GM12874 (cell line): ENCODE results near the gene TRIM71.

Experiments
- CTCF ChIP-seq: IDR thresholded peaks from 2 replicates; pipeline ENCODE4 v1.5.1; 2011; ENCODE audit warnings: low read depth, mild to moderate bottlenecking, control low read depth, low read length, moderate library complexity; ENCODE audit not compliant: insufficient read depth

Gene TRIM71

GRCh38 chr3:32882603-32883025 is 64.8 kb downstream of the TRIM71 start:
- TF ChIP-seq CTCF = no peak

- no peak for TF ChIP-seq CTCF
These were observed 66.0 kb downstream of the TRIM71 start for GRCh38 chr3:32883817-32884216.

GRCh38 chr3:32884591-32884990 is 66.8 kb downstream of the TRIM71 start:
- TF ChIP-seq CTCF = no peak

GRCh38 chr3:32885283-32885901 is 67.6 kb downstream of the TRIM71 start:
- TF ChIP-seq CTCF = no peak

GRCh38 chr3:32886296-32886695 is 68.5 kb downstream of the TRIM71 start:
- no peak for TF ChIP-seq CTCF

- no peak for TF ChIP-seq CTCF
These were observed 69.1 kb downstream of the TRIM71 start for GRCh38 chr3:32886911-32887310.

GRCh38 chr3:32888739-32889138 is 70.9 kb downstream of the TRIM71 start:
- no peak for TF ChIP-seq CTCF
